ENCODE measurements around the gene EXOC4.

DNA sequence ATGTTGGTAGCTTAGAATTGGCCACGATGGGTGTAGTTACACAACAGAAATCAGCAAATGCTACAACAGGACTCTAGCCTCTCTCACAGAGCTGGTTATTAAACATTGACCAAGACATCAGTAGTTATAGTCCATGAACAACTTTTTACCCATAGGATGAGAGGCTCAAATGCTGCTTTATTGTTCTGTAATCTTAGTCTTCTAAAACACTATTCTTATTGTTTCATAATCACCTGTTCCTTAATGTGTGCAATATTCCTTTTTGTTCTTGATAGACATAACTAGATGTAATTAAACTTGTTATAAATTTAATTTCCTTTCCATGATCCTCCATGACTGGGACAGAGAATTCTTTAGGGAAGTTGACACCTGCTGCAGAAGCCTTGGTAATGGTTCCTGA is 356.9 kb downstream of the EXOC4 start:
- TF ChIP-seq, protein P1, sequence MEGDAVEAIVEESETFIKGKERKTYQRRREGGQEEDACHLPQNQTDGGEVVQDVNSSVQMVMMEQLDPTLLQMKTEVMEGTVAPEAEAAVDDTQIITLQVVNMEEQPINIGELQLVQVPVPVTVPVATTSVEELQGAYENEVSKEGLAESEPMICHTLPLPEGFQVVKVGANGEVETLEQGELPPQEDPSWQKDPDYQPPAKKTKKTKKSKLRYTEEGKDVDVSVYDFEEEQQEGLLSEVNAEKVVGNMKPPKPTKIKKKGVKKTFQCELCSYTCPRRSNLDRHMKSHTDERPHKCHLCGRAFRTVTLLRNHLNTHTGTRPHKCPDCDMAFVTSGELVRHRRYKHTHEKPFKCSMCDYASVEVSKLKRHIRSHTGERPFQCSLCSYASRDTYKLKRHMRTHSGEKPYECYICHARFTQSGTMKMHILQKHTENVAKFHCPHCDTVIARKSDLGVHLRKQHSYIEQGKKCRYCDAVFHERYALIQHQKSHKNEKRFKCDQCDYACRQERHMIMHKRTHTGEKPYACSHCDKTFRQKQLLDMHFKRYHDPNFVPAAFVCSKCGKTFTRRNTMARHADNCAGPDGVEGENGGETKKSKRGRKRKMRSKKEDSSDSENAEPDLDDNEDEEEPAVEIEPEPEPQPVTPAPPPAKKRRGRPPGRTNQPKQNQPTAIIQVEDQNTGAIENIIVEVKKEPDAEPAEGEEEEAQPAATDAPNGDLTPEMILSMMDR (IDR thresholded peaks at IDR 0.05): no peak
- TF ChIP-seq POLR2A (IDR thresholded peaks at IDR 0.05): no peak
